ENCODE results near the gene PNPO.

The PNPO gene

GRCh38 chr17:47962901-47963300 is 21.5 kb downstream of the PNPO start:
- H3K9ac ChIP-seq (ENCODE audit: low read length): no peak overlapping the region
- no peaks in the 10 kb centered on the region for H3K36me3 ChIP-seq (ENCODE audit: low read length)
- H3K27ac ChIP-seq (ENCODE audit: low read depth, low read length): no peak overlapping the region
- no peaks in the 10 kb centered on the region for H3K9me2 ChIP-seq (replicated peaks; ENCODE audit: insufficient read depth, low read length)
- no peaks in the 10 kb centered on the region for H3K27me3 ChIP-seq (ENCODE audit: low read length)
- H3K9me3 ChIP-seq (ENCODE audit: insufficient read depth, low read length): no peaks in the 10 kb centered on the region
- TF ChIP-seq EZH2phosphoT487 (conservative IDR thresholded peaks at IDR 0.05; ENCODE audit: low read length) (no peak), CTCF (IDR thresholded peaks at IDR 0.05; ENCODE audit: insufficient read depth, low read length, poor library complexity, severe bottlenecking) (no peak)
- no peak overlapping the region for H3K4me2 ChIP-seq (ENCODE audit: low read depth, low read length, poor library complexity, severe bottlenecking)
- H3F3A ChIP-seq (ENCODE audit: insufficient read depth): no peaks in the 10 kb centered on the region
- H3K4me3 ChIP-seq (ENCODE audit: insufficient read depth, low read length, poor library complexity, severe bottlenecking): no peak overlapping the region
- no peak overlapping the region for H2AFZ ChIP-seq (ENCODE audit: low read depth, low read length, severe bottlenecking)
- no peaks in the 10 kb centered on the region for H3K79me2 ChIP-seq (ENCODE audit: insufficient read depth, low read length)
- H4K20me1 ChIP-seq (ENCODE audit: low read depth, low read length): no peaks in the 10 kb centered on the region

- Histone ChIP-seq H3K36me3 (ENCODE audit: low read length) (no peaks in the 10 kb centered on the region), H3K27ac (ENCODE audit: low read depth, low read length) (no peak overlapping the region), H3K4me3 (ENCODE audit: insufficient read depth, low read length, poor library complexity, severe bottlenecking) (no peak overlapping the region), H3K9me3 (ENCODE audit: insufficient read depth, low read length) (no peaks in the 10 kb centered on the region), H4K20me1 (ENCODE audit: low read depth, low read length) (no peaks in the 10 kb centered on the region), H3K4me2 (ENCODE audit: low read depth, low read length, poor library complexity, severe bottlenecking) (no peak overlapping the region), H3K9me2 (replicated peaks; ENCODE audit: insufficient read depth, low read length) (no peaks in the 10 kb centered on the region), H3K9ac (ENCODE audit: low read length) (no peak overlapping the region), H2AFZ (ENCODE audit: low read depth, low read length, severe bottlenecking) (no peak overlapping the region), H3K27me3 (ENCODE audit: low read length) (no peaks in the 10 kb centered on the region), H3F3A (ENCODE audit: insufficient read depth) (no peaks in the 10 kb centered on the region), H3K79me2 (ENCODE audit: insufficient read depth, low read length) (no peaks in the 10 kb centered on the region)
- no peak for TF ChIP-seq CTCF (IDR thresholded peaks at IDR 0.05; ENCODE audit: insufficient read depth, low read length, poor library complexity, severe bottlenecking)
- no peak for TF ChIP-seq EZH2phosphoT487 (conservative IDR thresholded peaks at IDR 0.05; ENCODE audit: low read length)
Measured at GRCh38 chr17:47964856-47965255, 23.5 kb downstream of the PNPO start.

GRCh38 chr17:47966079-47966519 is 24.7 kb downstream of the PNPO start:
- Histone ChIP-seq H3F3A (ENCODE audit: insufficient read depth) (no peaks in the 10 kb centered on the region), H3K79me2 (ENCODE audit: insufficient read depth, low read length) (no peaks in the 10 kb centered on the region; the same call in 1 of the 2 replicates), H3K4me3 (ENCODE audit: insufficient read depth, low read length, poor library complexity, severe bottlenecking) (no peak overlapping the region), H3K36me3 (ENCODE audit: low read length) (no peaks in the 10 kb centered on the region), H3K27me3 (ENCODE audit: low read length) (no peaks in the 10 kb centered on the region), H3K9me3 (ENCODE audit: insufficient read depth, low read length) (no peaks in the 10 kb centered on the region), H3K27ac (ENCODE audit: low read depth, low read length) (no peak overlapping the region), H3K4me2 (ENCODE audit: low read depth, low read length, poor library complexity, severe bottlenecking) (no peak overlapping the region), H3K9ac (ENCODE audit: low read length) (no peak overlapping the region), H4K20me1 (ENCODE audit: low read depth, low read length) (no peaks in the 10 kb centered on the region), H2AFZ (ENCODE audit: low read depth, low read length, severe bottlenecking) (no peak overlapping the region), H3K9me2 (replicated peaks; ENCODE audit: insufficient read depth, low read length) (no peaks in the 10 kb centered on the region)
- TF ChIP-seq EZH2phosphoT487 (conservative IDR thresholded peaks at IDR 0.05; ENCODE audit: low read length) (no peak), CTCF (IDR thresholded peaks at IDR 0.05; ENCODE audit: insufficient read depth, low read length, poor library complexity, severe bottlenecking) (no peak)

Data from SU-DHL-6 (cell line).